HG02798 (cell line): ENCODE data around the gene CALHM6.
"Not testable (repeated sequence)": the region's sequence is repeated elsewhere in the genome, so short reads cannot be mapped to it uniquely, and the experiment has no call there.

Experiments used
- ATAC-seq: cut with Tn5 transposase; IDR thresholded peaks from one replicate; pipeline ENCODE4 v1.9.1; 2021; ENCODE audit warnings: mild to moderate bottlenecking; ENCODE audit not compliant: unreplicated experiment, poor library complexity

The CALHM6 gene

DNA sequence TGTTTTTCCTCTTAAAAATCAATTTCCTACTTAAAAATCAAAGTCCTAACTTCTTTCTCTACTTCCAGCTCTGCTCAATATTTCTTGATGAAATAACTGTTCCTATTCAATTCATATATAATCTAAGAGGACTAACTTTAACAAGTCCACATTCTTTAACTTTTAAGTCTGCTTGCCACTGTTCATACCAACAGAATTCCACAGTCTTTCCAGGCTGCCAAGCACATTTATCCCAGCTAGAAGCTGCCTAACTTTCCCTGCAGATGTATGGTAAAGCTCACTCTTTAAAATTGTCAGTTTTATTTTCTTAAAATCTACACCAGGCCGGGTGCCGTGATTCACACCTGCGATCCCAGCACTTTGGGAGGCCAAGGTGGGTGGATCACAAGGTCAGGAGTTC, 11.5 kb downstream of the CALHM6 start:
- ATAC-seq, result no peak

DNA sequence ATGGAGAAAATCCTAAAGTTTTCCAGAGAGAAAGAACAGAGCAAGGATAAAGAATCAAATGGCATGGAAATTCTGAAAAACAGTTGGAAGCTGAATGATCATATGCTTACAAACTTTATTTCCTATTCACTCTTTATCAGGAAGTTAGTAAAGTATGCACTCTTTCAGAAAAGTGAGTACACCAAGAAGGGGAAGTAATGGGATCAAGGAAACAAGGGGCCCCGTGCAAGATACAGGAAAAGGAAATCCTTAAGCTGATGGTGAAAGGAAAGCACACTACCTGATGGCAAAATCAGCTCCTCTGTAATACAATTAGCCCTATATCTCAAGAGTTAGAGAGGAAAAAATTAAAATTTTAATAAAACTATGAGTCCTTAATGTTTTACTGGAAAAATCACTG, 14.0 kb downstream of the CALHM6 start:
- no peak for ATAC-seq

DNA sequence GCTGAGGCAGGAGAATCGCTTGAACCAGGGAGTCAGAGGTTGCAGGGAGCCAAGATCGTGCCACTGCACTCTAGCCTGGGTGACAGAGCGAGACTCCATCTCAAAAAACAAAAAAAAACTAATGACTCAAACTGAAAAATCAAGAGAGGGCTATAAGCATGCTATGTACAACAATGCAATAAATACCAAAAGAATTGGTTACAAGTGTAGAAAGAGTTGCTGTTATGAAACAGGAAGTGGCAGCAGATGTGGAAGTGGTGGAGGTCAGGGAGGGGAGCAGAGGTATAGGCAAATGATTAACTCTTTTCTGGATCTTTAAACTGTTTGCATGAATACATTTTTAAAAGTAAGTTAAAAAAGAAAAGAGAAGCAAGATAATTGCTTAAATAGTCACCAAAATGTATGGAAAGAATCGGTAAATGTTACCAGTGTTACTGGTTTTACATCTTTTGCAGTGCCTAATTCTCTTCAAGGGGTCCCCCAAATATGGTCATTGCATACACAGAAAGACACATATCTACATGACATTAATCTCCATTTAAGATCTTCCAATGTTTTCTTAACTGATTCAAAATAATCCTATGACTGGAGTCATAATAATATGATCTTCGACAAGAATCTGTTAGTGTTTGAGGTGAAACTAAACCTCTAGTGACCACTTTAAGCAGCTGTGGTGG, 15.0 kb downstream of the CALHM6 start:
- ATAC-seq, result peak; percentile 100

GRCh38 chr6:116482780-116483179, 21.6 kb downstream of the CALHM6 start:
- ATAC-seq, result no peak

DNA sequence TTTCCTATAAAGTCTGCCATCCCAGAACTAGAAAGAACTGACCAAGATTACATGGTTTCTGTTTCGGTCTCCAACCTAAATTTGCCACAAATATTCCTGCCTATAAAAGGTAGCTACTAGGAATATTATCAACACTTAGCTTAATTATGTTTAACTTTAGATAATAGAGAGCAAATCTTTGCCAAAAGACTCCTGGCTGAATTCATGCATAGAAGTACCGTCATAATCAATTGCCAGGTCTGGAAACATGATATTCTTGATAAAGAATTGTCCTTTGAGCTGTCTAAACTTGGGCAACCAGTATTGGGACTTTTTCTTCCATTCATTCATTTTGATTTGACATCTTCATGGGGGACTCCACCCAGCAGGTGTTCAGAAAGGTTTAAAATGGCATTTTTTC, 22.4 kb downstream of the CALHM6 start:
- ATAC-seq, result no peak

DNA sequence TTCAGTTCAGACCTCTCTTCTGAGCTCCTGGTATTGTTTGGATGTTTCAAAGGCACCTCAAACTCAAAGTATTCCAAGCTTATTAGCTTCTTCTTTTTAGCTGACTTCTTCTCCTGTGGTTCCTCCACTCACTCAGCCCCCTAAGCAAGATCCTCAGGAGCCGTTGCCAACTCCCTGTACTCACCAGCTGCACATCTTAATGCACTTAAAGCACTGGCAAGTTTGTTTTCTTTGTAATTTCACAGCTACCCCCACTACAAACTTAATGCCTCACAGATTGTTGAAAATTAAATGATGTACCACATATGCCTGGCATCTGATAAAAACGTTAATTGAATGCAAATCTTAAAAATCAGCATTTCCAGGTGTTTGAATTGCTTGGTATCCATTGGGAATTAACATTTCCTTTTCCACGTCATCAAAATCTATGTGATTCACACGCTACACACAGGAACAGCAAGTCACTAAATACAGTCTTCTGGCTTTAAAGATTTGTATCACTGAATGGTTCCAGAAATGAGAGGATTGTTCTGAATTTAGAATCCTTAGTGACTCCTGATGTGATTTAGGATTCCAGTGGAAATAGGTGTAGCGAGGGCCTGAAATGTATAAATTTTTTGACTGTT, 24.5 kb downstream of the CALHM6 start:
- ATAC-seq, result no peak

- ATAC-seq, result no peak
Observed at GRCh38 chr6:116491610-116492330, 30.6 kb downstream of the CALHM6 start.

DNA sequence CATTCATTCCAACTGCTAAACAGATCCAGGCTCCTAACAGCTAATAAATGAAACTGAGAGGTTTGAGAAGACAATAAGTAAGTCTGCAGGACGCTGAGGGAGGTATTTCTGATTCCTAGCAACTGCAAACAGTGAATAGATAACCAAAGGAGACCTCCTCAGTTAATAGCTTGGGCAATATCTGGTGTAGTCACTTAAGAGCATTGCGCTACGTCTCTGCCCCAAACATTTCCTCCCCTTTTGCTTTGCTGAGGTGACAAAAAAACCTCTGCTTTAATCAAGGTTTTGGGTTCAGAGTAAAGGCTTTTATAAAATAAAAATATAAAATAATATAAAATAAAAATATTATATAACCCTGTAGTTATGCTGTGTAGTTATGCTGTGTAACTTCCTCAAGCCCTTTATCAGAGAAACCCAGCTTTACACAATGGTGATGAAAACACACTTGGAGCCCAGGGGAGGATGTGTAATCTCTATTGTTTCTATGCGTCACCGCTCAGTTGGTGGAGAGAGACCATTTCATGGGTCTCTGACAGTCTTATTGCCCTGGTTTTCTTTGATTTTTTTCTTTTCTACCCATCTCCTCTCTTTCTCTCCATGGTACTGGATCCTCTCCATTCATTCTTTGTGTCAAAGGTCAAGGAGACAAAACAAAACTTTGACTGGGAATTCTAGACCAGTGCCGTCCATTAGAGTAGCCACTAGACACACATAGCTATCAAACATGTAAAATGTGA, 31.3 kb downstream of the CALHM6 start:
- ATAC-seq, result no peak

DNA sequence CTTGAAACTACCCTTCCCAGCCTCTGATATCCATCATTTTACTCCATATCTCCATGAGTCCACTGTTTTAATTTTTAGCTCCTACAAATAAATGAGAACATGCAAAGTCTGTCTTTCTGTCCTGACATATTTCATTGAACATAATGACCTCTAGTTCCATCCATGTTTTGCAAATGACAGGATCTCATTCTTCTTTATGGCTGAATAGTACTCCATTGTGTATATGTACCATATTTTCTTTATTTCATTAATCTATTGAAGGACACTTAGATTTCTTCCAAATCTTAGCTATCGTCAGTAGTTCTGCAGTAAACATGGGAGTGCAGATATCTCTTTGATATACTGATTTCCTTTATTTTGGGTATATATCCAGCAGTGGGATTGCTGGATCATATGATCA, 34.0 kb downstream of the CALHM6 start:
- ATAC-seq, result not testable (repeated sequence)

- ATAC-seq, result no peak
Observed at GRCh38 chr6:116497113-116497676, 36.0 kb downstream of the CALHM6 start.

- no peak for ATAC-seq
Observed at GRCh38 chr6:116500969-116501433, 39.8 kb downstream of the CALHM6 start.

GRCh38 chr6:116507324-116507723, 46.1 kb downstream of the CALHM6 start:
- no peak for ATAC-seq

DNA sequence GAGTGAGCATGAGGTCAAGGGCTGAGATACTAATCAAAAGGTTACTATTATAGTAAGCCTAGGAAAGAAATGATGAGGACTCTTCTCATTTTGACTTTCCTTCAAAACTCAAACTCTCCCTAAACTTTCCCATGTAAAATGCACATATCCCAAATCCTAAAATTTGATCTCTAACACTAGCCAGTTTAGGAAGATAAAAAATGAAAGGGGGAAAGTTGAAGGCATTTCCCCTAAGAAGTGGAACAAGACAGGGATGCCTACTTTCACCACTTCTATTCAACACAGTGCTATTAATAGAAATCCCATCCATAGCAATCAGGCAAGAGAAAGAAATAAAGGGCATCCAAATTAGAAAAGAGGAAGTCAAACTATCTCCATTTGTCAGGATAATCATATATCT, 47.4 kb downstream of the CALHM6 start:
- ATAC-seq, result no peak

DNA sequence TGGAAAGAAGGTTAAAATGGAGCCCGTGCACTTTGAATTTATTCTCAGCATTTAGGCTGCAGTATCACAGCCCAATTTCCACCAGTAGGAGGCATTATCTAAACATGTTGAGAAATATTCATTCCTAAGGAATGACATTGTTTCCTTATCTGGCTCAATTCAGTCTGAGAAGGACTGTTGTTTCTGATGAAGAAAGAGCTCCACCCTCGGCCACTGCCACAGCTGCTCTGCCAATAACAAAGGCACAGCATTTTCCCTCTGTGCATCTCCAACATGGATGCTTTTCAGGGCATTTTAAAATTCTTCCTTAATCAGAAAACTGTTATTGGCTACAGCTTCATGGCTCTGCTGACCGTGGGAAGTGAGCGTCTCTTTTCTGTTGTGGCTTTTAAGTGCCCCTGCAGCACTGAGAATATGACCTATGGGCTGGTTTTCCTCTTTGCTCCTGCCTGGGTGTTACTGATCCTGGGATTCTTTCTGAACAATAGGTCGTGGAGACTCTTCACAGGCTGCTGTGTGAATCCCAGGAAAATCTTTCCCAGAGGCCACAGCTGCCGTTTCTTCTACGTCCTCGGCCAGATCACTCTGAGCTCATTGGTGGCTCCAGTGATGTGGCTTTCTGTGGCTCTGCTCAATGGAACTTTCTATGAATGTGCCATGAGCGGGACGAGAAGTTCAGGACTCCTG, 50.4 kb downstream of the CALHM6 start, which contains the start of gene CALHM5:
CALHM5 (plus strand) TSS at position 216 of the 687 bp plus-strand sequence; CDS start at position 274, 58 bp downstream.
- ATAC-seq, result no peak

GRCh38 chr6:116512111-116512559, 51.0 kb downstream of the CALHM6 start:
- peak; percentile 85 for ATAC-seq

DNA sequence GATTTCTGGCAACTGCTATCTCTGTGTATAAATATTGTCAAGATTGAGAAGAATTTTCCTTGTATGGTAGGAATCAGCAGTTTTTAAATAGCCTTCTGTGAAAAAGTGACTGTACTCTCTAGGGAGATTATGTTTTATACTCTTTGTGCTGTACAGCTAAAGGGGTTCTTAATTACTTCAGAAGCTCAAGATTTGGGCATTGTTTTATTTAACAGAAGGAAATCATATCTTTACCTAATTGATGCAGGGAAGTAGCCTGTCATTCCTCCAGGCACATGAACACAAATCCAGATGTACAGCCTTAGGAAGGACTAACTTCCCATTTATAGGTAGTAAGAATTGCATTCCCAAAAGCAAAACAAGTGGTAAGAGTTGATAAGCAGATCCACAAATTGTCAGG, 51.6 kb downstream of the CALHM6 start:
- no peak for ATAC-seq
